ENCODE results near the gene PCNT.

Gene PCNT

GRCh38 chr21:46475296-46475695 is 151.3 kb downstream of the PCNT start:
- TF ChIP-seq EZH2phosphoT487 (conservative IDR thresholded peaks at IDR 0.05; ENCODE audit: low read length) (no peak), CTCF (IDR thresholded peaks at IDR 0.05; ENCODE audit: insufficient read depth, low read length, poor library complexity, severe bottlenecking) (no peak)
- Histone ChIP-seq H3K4me2 (ENCODE audit: low read depth, low read length, poor library complexity, severe bottlenecking) (no peak overlapping the region), H3K27me3 (ENCODE audit: low read length) (no peaks in the 10 kb centered on the region), H3K9me3 (ENCODE audit: insufficient read depth, low read length) (no peaks in the 10 kb centered on the region), H3K9me2 (replicated peaks; ENCODE audit: insufficient read depth, low read length) (no peaks in the 10 kb centered on the region), H3K79me2 (ENCODE audit: insufficient read depth, low read length) (peaks cover 14% of the 10 kb centered on the region; the same call in 1 of the 2 replicates), H3K9ac (ENCODE audit: low read length) (no peak overlapping the region), H3K36me3 (ENCODE audit: low read length) (no peaks in the 10 kb centered on the region), H3F3A (ENCODE audit: insufficient read depth) (no peaks in the 10 kb centered on the region), H4K20me1 (ENCODE audit: low read depth, low read length) (no peaks in the 10 kb centered on the region), H3K27ac (ENCODE audit: low read depth, low read length) (no peak overlapping the region), H2AFZ (ENCODE audit: low read depth, low read length, severe bottlenecking) (no peak overlapping the region), H3K4me3 (ENCODE audit: insufficient read depth, low read length, poor library complexity, severe bottlenecking) (no peak overlapping the region)

- peaks cover 14% of the 10 kb centered on the region; the same call in 1 of the 2 replicates for H3K79me2 ChIP-seq (ENCODE audit: insufficient read depth, low read length)
- TF ChIP-seq EZH2phosphoT487 (conservative IDR thresholded peaks at IDR 0.05; ENCODE audit: low read length) (no peak), CTCF (IDR thresholded peaks at IDR 0.05; ENCODE audit: insufficient read depth, low read length, poor library complexity, severe bottlenecking) (no peak)
Measured at GRCh38 chr21:46477765-46478164, 153.8 kb downstream of the PCNT start.

GRCh38 chr21:46478910-46479309 is 155.0 kb downstream of the PCNT start:
- no peak overlapping the region for H3K4me2 ChIP-seq (ENCODE audit: low read depth, low read length, poor library complexity, severe bottlenecking)
- H3K27ac ChIP-seq (ENCODE audit: low read depth, low read length) = no peak overlapping the region
- H3K9me2 ChIP-seq (replicated peaks; ENCODE audit: insufficient read depth, low read length) = no peaks in the 10 kb centered on the region
- TF ChIP-seq EZH2phosphoT487 (conservative IDR thresholded peaks at IDR 0.05; ENCODE audit: low read length) = no peak
- TF ChIP-seq CTCF (IDR thresholded peaks at IDR 0.05; ENCODE audit: insufficient read depth, low read length, poor library complexity, severe bottlenecking) = no peak
- no peak overlapping the region for H3K9ac ChIP-seq (ENCODE audit: low read length)
- no peaks in the 10 kb centered on the region for H3K27me3 ChIP-seq (ENCODE audit: low read length)
- peaks cover 14% of the 10 kb centered on the region; the same call in 1 of the 2 replicates for H3K79me2 ChIP-seq (ENCODE audit: insufficient read depth, low read length)
- no peaks in the 10 kb centered on the region for H3F3A ChIP-seq (ENCODE audit: insufficient read depth)
- H3K4me3 ChIP-seq (ENCODE audit: insufficient read depth, low read length, poor library complexity, severe bottlenecking) = no peak overlapping the region
- no peaks in the 10 kb centered on the region for H3K9me3 ChIP-seq (ENCODE audit: insufficient read depth, low read length)
- H2AFZ ChIP-seq (ENCODE audit: low read depth, low read length, severe bottlenecking) = no peak overlapping the region
- no peaks in the 10 kb centered on the region for H4K20me1 ChIP-seq (ENCODE audit: low read depth, low read length)
- H3K36me3 ChIP-seq (ENCODE audit: low read length) = no peaks in the 10 kb centered on the region

More at GRCh38 chr21:46477765-46478164, 153.8 kb downstream of the PCNT start:
- H2AFZ ChIP-seq (ENCODE audit: low read depth, low read length, severe bottlenecking) = no peak overlapping the region
- no peak overlapping the region for H3K9ac ChIP-seq (ENCODE audit: low read length)
- no peaks in the 10 kb centered on the region for H3K9me3 ChIP-seq (ENCODE audit: insufficient read depth, low read length)
- H3K36me3 ChIP-seq (ENCODE audit: low read length) = no peaks in the 10 kb centered on the region
- no peak overlapping the region for H3K4me3 ChIP-seq (ENCODE audit: insufficient read depth, low read length, poor library complexity, severe bottlenecking)
- H3K4me2 ChIP-seq (ENCODE audit: low read depth, low read length, poor library complexity, severe bottlenecking) = no peak overlapping the region
- H3F3A ChIP-seq (ENCODE audit: insufficient read depth) = no peaks in the 10 kb centered on the region
- H3K27ac ChIP-seq (ENCODE audit: low read depth, low read length) = no peak overlapping the region
- H3K9me2 ChIP-seq (replicated peaks; ENCODE audit: insufficient read depth, low read length) = no peaks in the 10 kb centered on the region
- H3K27me3 ChIP-seq (ENCODE audit: low read length) = no peaks in the 10 kb centered on the region
- no peaks in the 10 kb centered on the region for H4K20me1 ChIP-seq (ENCODE audit: low read depth, low read length)

All from SU-DHL-6 (cell line).